Measurements from ENCODE around the gene SLC22A3.

GRCh38 chr6:160428818-160429619 lies 80.8 kb downstream of the SLC22A3 start:
- TF ChIP-seq POLR2A (IDR thresholded peaks at IDR 0.05): no peak
- TF ChIP-seq CTCF (IDR thresholded peaks at IDR 0.05): no peak

Measured in testis (tissue), 2 donors.